ENCODE measurements around the gene TXNRD1.
"Not testable (repeated sequence)": the region's sequence is repeated elsewhere in the genome, so short reads cannot be mapped to it uniquely, and the experiment has no call there.

The TXNRD1 gene

GRCh38 chr12:104312654-104313053 lies 97.1 kb downstream of the TXNRD1 start:
- Histone ChIP-seq H3K27me3 (ENCODE audit: insufficient read depth, low read length) (no peaks in the 10 kb centered on the region), H3K4me1 (ENCODE audit: insufficient read depth, low read length) (no peaks in the 10 kb centered on the region), H3K27ac (ENCODE audit: low read length) (no peak overlapping the region), H3K9ac (ENCODE audit: low read depth, low read length) (no peak overlapping the region), H3K36me3 (ENCODE audit: insufficient read depth, low read depth, low read length) (peaks cover 67% of the 10 kb centered on the region), H3K9me3 (ENCODE audit: insufficient read depth, low read depth, low read length) (no peaks in the 10 kb centered on the region; the same call in 1 of the 2 replicates), H3K4me3 (ENCODE audit: low read length) (no peak overlapping the region)

GRCh38 chr12:104313568-104314241 lies 98.1 kb downstream of the TXNRD1 start:
- no peaks in the 10 kb centered on the region for H3K4me1 ChIP-seq (ENCODE audit: insufficient read depth, low read length)
- no peak overlapping the region for H3K4me3 ChIP-seq (ENCODE audit: low read length)
- H3K9me3 ChIP-seq (ENCODE audit: insufficient read depth, low read depth, low read length), result no peaks in the 10 kb centered on the region; the same call in 1 of the 2 replicates
- peaks cover 77% of the 10 kb centered on the region for H3K36me3 ChIP-seq (ENCODE audit: insufficient read depth, low read depth, low read length)
- no peak overlapping the region for H3K9ac ChIP-seq (ENCODE audit: low read depth, low read length)
- no peaks in the 10 kb centered on the region for H3K27me3 ChIP-seq (ENCODE audit: insufficient read depth, low read length)
- no peak overlapping the region for H3K27ac ChIP-seq (ENCODE audit: low read length)

- Histone ChIP-seq H3K27me3 (ENCODE audit: insufficient read depth, low read length) (no peaks in the 10 kb centered on the region), H3K36me3 (ENCODE audit: insufficient read depth, low read depth, low read length) (peaks cover 82% of the 10 kb centered on the region), H3K4me1 (ENCODE audit: insufficient read depth, low read length) (no peaks in the 10 kb centered on the region), H3K9me3 (ENCODE audit: insufficient read depth, low read depth, low read length) (no peaks in the 10 kb centered on the region; the same call in 1 of the 2 replicates), H3K4me3 (ENCODE audit: low read length) (no peak overlapping the region), H3K9ac (ENCODE audit: low read depth, low read length) (no peak overlapping the region), H3K27ac (ENCODE audit: low read length) (no peak overlapping the region)
Observed at GRCh38 chr12:104314242-104314614, 98.6 kb downstream of the TXNRD1 start.

- Histone ChIP-seq H3K4me3 (ENCODE audit: low read length) (no peak overlapping the region), H3K4me1 (ENCODE audit: insufficient read depth, low read length) (no peaks in the 10 kb centered on the region), H3K9ac (ENCODE audit: low read depth, low read length) (no peak overlapping the region), H3K27me3 (ENCODE audit: insufficient read depth, low read length) (no peaks in the 10 kb centered on the region), H3K9me3 (ENCODE audit: insufficient read depth, low read depth, low read length) (no peaks in the 10 kb centered on the region; the same call in 1 of the 2 replicates), H3K36me3 (ENCODE audit: insufficient read depth, low read depth, low read length) (peaks cover 94% of the 10 kb centered on the region), H3K27ac (ENCODE audit: low read length) (no peak overlapping the region)
Observed at GRCh38 chr12:104315326-104316224, 100.0 kb downstream of the TXNRD1 start.

GRCh38 chr12:104316936-104317335 lies 101.4 kb downstream of the TXNRD1 start:
- H3K4me1 ChIP-seq (ENCODE audit: insufficient read depth, low read length), result no peaks in the 10 kb centered on the region
- no peak overlapping the region for H3K27ac ChIP-seq (ENCODE audit: low read length)
- no peaks in the 10 kb centered on the region; the same call in 1 of the 2 replicates for H3K9me3 ChIP-seq (ENCODE audit: insufficient read depth, low read depth, low read length)
- peaks cover 96% of the 10 kb centered on the region for H3K36me3 ChIP-seq (ENCODE audit: insufficient read depth, low read depth, low read length)
- no peak overlapping the region for H3K4me3 ChIP-seq (ENCODE audit: low read length)
- no peak overlapping the region for H3K9ac ChIP-seq (ENCODE audit: low read depth, low read length)
- no peaks in the 10 kb centered on the region for H3K27me3 ChIP-seq (ENCODE audit: insufficient read depth, low read length)

GRCh38 chr12:104317538-104318210 lies 102.1 kb downstream of the TXNRD1 start:
- H3K27ac ChIP-seq (ENCODE audit: low read length), result no peak overlapping the region
- no peak overlapping the region for H3K4me3 ChIP-seq (ENCODE audit: low read length)
- H3K9me3 ChIP-seq (ENCODE audit: insufficient read depth, low read depth, low read length), result no peaks in the 10 kb centered on the region; the same call in 1 of the 2 replicates
- no peak overlapping the region for H3K9ac ChIP-seq (ENCODE audit: low read depth, low read length)
- no peaks in the 10 kb centered on the region for H3K27me3 ChIP-seq (ENCODE audit: insufficient read depth, low read length)
- H3K36me3 ChIP-seq (ENCODE audit: insufficient read depth, low read depth, low read length), result peaks cover 95% of the 10 kb centered on the region
- H3K4me1 ChIP-seq (ENCODE audit: insufficient read depth, low read length), result no peaks in the 10 kb centered on the region

- Histone ChIP-seq H3K4me3 (ENCODE audit: low read length) (no peak overlapping the region), H3K27me3 (ENCODE audit: insufficient read depth, low read length) (no peaks in the 10 kb centered on the region), H3K4me1 (ENCODE audit: insufficient read depth, low read length) (no peaks in the 10 kb centered on the region), H3K9ac (ENCODE audit: low read depth, low read length) (no peak overlapping the region), H3K27ac (ENCODE audit: low read length) (no peak overlapping the region), H3K36me3 (ENCODE audit: insufficient read depth, low read depth, low read length) (peaks cover 85% of the 10 kb centered on the region), H3K9me3 (ENCODE audit: insufficient read depth, low read depth, low read length) (no peaks in the 10 kb centered on the region; the same call in 1 of the 2 replicates)
Observed at GRCh38 chr12:104319028-104319427, 103.4 kb downstream of the TXNRD1 start.

GRCh38 chr12:104319918-104320626 lies 104.5 kb downstream of the TXNRD1 start:
- no peaks in the 10 kb centered on the region; the same call in 1 of the 2 replicates for H3K9me3 ChIP-seq (ENCODE audit: insufficient read depth, low read depth, low read length)
- H3K4me3 ChIP-seq (ENCODE audit: low read length), result no peak overlapping the region
- H3K9ac ChIP-seq (ENCODE audit: low read depth, low read length), result no peak overlapping the region
- peaks cover 83% of the 10 kb centered on the region for H3K36me3 ChIP-seq (ENCODE audit: insufficient read depth, low read depth, low read length)
- H3K4me1 ChIP-seq (ENCODE audit: insufficient read depth, low read length), result no peaks in the 10 kb centered on the region
- H3K27ac ChIP-seq (ENCODE audit: low read length), result no peak overlapping the region
- no peaks in the 10 kb centered on the region for H3K27me3 ChIP-seq (ENCODE audit: insufficient read depth, low read length)

GRCh38 chr12:104320627-104321024 lies 105.0 kb downstream of the TXNRD1 start:
- Histone ChIP-seq H3K4me1 (ENCODE audit: insufficient read depth, low read length) (no peaks in the 10 kb centered on the region), H3K36me3 (ENCODE audit: insufficient read depth, low read depth, low read length) (peaks cover 83% of the 10 kb centered on the region), H3K9ac (ENCODE audit: low read depth, low read length) (no peak overlapping the region), H3K27me3 (ENCODE audit: insufficient read depth, low read length) (no peaks in the 10 kb centered on the region), H3K4me3 (ENCODE audit: low read length) (no peak overlapping the region), H3K9me3 (ENCODE audit: insufficient read depth, low read depth, low read length) (no peaks in the 10 kb centered on the region; the same call in 1 of the 2 replicates), H3K27ac (ENCODE audit: low read length) (no peak overlapping the region)

- Histone ChIP-seq H3K9me3 (ENCODE audit: insufficient read depth, low read depth, low read length) (no peaks in the 10 kb centered on the region), H3K27ac (ENCODE audit: low read length) (no peak overlapping the region), H3K4me1 (ENCODE audit: insufficient read depth, low read length) (no peaks in the 10 kb centered on the region)
Observed at GRCh38 chr12:104321949-104322348, 106.4 kb downstream of the TXNRD1 start.

GRCh38 chr12:104322533-104322932 lies 107.0 kb downstream of the TXNRD1 start:
- H3K27ac ChIP-seq (ENCODE audit: low read length); H3K4me3 ChIP-seq (ENCODE audit: low read length); H3K4me1 ChIP-seq (ENCODE audit: insufficient read depth, low read length); H3K9me3 ChIP-seq (ENCODE audit: insufficient read depth, low read depth, low read length); H3K27me3 ChIP-seq (ENCODE audit: insufficient read depth, low read length); H3K9ac ChIP-seq (ENCODE audit: low read depth, low read length): not testable (repeated sequence)
- H3K36me3 ChIP-seq (ENCODE audit: insufficient read depth, low read depth, low read length), result peaks cover 87% of the 10 kb centered on the region

More at GRCh38 chr12:104321949-104322348, 106.4 kb downstream of the TXNRD1 start:
- Histone ChIP-seq H3K4me3 (ENCODE audit: low read length) (no peak overlapping the region), H3K27me3 (ENCODE audit: insufficient read depth, low read length) (no peaks in the 10 kb centered on the region), H3K36me3 (ENCODE audit: insufficient read depth, low read depth, low read length) (peaks cover 87% of the 10 kb centered on the region), H3K9ac (ENCODE audit: low read depth, low read length) (no peak overlapping the region)

All from iPS-20b (cell line).